Activated T-cell treated with anti-CD3 and anti-CD28 coated beads for 48 hours (primary cell): ENCODE measurements around the gene C15orf39.

ENCODE experiments used
- DNase-seq: peaks from one replicate; pipeline ENCODE4 v3.0.0-alpha.2; 2020; ENCODE audit warnings: low read depth

The C15orf39 gene

DNA sequence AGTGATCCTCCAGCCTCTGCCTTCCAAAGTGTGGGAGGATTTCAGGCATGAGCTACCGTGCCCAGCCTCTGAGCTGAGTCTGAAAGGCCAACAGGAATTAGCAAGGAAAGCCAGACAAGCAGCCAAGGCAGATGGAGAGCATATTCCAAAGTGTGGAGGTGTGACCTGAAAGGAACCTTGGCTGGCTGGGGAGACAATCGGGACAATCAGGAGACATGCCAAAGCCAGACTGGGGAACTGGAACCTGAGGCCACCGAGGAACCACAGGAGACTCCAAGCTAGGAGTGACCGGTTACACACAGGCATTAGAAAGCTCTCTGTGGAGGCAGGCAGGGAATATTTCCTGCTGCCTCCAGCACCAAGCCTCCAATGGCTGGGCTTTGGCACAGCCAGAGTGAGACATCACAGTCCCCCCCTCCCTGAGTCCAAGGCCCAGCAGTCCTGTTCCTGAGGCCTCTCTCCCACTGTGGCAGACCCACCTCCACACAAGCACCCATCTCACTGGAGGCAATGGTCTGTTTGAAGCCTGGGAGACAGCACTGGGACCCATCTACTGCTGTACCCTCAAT is 4.5 kb upstream of the C15orf39 start:
- DNase-seq: no peak

DNA sequence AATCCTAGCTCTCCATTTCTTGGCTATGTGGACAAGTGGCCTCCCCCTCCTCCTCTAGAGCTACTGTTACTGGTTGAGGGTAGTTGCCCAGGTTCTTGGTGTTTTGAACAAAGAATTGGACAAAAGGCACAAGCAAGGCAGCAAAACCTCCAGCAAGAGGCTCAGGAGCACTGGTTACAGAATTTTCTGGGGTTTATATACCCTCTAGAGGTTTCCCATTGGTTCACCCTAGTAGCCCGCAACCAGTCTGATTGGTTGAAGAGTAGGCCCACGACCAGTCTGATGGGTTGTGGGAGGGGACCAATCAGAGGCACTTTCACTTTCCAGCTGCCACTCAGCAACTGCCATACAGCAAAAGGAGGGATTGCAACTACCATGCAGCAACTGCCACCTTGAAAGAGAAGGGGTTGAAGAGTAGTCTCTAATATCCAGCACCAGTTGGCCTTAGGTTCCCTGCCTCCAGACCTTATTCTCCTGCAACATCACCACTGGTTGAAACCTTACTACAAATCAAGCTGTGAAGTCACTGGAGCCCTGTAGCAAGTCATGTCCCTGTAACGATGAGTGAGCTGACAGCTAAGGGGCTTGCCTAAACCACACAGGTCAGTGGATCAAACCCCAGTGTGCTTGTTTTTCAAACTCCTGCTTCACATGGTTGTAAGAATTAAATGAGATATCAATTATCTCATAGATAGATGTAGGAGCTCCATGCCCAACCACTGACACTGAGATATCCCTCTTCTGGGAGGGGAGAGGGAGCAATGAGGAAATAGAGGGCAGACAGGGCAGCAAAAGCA is 2.9 kb upstream of the C15orf39 start:
- DNase-seq: no peak

DNA sequence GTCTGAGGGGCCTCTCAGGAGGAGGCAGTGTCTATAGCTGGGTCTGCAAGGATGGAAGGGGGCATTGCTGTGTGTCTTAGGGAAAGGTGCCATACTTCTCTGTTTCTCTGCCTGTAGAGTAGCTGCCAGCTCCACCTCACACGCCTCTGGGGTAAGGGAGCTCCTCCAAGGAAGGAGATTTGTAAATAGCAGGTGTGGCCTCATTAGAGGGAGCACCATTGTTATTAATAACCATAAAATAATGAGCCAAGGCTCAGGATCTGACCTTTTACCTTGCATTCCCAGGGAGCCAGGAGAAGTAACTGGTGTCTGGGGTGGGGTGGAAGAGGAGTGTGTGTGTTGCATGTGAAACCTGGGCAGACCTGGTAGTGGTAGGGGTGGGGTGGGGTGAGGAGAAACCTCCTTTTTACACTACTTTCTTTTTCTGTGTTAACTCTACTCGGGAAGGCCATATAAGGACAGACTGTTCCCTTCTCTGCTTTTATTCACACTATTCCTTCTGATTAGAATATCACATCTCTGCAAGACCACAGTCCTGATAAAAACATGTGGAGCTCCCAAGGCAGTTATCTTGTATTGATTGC is 2.2 kb upstream of the C15orf39 start:
- DNase-seq: no peak

DNA sequence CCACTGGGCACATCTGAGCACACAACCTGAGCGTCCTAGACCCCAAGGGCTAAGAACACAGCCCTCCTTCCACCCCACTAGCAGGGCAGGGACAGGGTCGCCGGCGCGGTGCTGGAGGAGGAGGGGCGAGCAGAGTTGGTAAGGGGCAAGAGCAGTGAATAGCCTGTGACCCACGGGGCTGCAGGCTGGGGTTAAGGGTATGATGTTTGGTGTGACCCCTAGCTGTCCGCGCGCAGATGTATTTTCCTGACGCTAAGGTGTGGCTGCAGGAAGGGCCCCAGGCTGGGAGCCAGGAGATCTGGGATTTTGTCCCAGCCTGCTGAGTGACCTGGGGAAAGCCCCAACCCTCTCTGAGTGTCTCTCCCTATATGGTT is 1.3 kb upstream of the C15orf39 start:
- no peak for DNase-seq

GRCh38 chr15:75200765-75201615 is 692 bp upstream of the C15orf39 start:
- DNase-seq: no peak

- peak; percentile 84 for DNase-seq
These were observed 752 bp downstream of the C15orf39 start for GRCh38 chr15:75202251-75203016.

DNA sequence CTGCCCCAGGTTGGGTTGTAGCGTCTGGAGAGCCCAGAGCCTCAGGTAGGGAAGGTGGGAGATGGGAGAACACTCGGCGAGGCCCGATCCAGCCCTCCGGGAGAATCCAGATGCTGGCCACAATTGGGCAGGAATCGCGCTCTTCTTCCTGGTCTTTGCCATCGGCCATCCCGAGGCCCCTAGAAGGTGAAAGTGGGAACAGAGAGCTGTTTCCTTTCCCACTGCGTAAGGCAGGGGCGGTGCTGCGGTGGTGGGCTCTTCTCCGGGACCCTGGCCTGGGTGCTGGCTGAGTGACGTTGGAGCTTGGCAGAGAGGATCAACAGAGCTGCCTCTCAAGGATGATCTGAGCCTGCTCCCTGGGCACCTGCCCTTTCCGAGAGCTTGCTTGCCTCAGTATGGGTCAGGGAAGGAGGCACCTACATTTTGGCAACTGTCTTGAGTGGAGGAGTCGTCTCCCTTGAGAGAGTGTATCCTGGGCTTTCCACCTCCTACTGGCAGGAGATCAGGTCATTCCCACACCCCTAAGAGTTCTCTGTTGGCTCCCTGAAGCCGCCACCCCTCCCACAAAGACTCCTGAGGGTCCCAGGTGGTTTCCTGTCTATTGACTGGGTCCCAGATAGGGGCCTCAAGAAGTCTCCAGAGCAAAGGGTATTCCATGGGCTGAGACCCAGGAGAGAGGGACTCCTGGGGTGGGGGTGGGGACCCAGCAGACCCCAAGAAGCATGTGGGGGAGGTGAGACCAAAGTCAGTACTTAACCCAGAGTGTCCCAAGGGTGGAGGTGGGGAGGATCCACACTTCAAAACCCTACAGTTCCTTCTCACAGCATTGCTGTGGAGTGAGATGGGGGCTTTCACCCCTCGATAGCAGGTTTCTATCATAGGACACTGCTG is 1.6 kb downstream of the C15orf39 start:
- no peak for DNase-seq

DNA sequence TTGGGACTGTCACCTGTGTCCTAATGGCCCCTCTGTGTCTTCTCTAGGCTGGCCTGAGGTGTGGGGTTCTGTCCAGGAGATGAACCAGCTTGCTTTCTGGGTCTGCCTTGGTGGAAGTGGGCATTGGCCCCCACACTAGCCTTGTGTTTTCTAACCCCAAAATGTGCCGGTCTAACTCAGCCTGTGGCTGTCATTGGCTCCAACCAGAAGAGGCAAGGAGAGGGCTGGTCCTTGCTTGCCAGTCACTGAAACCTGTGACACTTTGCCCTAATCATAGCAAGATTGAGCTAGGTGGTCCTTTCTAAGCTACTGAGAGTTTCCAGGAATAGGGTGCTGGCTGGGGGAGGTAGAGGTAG is 2.2 kb downstream of the C15orf39 start:
- no peak for DNase-seq

GRCh38 chr15:75204340-75205063 is 2.8 kb downstream of the C15orf39 start:
- DNase-seq: peak; percentile 85

GRCh38 chr15:75205064-75205395 is 3.3 kb downstream of the C15orf39 start:
- DNase-seq: no peak

DNA sequence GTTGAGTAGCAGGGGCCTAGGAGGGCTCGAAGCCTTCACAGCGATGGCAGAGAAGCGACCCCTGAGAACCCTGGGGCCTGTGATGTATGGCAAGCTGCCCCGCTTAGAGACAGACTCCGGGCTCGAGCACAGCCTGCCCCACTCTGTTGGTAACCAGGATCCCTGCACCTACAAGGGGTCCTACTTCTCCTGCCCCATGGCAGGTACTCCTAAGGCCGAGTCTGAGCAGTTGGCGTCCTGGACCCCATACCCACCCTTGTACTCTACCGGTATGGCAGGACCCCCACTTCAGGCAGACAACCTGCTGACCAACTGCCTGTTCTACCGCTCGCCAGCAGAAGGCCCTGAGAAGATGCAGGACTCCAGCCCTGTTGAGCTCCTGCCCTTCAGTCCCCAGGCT is 4.3 kb downstream of the C15orf39 start:
- DNase-seq: no peak

DNA sequence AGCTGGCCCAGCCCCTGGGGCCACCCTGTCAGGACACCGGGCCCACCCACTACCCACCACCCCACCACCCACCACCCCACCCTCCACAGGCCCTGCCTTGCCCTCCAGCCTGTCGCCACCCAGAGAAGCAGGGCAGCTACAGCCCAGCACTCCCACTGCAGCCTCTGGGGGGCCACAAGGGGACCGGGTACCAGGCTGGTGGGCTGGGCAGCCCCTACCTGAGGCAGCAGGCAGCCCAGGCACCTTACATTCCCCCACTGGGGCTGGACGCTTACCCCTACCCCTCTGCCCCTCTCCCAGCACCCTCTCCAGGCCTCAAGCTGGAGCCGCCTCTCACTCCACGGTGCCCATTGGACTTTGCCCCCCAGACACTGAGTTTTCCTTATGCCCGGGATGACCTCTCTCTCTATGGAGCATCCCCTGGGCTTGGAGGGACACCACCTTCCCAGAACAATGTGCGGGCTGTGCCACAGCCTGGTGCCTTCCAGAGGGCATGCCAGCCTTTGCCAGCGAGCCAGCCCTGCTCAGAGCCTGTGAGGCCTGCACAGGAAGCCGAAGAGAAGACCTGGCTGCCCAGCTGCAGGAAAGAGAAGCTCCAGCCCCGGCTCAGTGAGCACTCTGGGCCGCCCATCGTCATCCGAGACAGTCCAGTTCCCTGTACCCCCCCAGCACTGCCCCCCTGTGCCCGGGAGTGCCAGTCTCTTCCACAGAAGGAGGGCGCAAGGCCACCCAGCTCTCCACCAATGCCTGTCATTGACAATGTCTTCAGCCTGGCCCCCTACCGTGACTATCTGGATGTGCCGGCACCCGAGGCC is 5.3 kb downstream of the C15orf39 start:
- DNase-seq: no peak

DNA sequence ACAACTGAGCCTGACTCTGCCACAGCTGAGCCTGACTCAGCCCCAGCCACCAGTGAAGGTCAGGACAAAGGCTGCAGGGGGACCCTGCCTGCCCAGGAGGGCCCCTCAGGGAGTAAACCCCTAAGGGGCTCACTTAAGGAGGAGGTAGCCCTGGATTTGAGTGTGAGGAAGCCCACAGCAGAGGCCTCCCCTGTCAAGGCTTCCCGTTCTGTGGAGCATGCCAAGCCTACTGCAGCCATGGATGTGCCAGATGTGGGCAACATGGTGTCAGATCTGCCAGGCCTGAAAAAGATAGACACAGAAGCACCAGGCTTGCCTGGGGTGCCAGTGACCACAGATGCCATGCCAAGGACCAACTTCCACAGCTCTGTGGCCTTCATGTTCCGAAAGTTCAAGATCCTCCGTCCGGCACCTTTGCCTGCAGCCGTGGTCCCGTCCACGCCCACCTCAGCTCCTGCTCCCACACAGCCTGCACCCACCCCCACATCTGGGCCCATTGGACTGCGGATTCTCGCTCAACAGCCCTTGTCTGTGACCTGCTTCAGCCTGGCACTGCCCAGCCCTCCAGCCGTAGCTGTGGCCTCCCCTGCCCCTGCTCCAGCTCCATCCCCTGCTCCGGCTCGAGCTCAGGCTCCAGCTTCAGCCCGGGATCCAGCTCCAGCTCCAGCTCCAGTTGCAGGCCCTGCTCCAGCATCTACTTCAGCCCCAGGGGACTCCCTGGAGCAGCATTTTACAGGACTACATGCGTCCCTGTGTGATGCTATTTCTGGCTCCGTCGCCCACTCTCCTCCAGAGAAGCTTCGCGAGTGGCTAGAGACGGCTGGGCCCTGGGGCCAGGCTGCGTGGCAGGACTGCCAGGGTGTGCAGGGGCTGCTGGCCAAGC is 6.2 kb downstream of the C15orf39 start:
- no peak for DNase-seq

GRCh38 chr15:75208501-75209288 is 7.0 kb downstream of the C15orf39 start:
- DNase-seq: no peak

- no peak for DNase-seq
These were observed 7.6 kb downstream of the C15orf39 start for GRCh38 chr15:75209289-75209676.

DNA sequence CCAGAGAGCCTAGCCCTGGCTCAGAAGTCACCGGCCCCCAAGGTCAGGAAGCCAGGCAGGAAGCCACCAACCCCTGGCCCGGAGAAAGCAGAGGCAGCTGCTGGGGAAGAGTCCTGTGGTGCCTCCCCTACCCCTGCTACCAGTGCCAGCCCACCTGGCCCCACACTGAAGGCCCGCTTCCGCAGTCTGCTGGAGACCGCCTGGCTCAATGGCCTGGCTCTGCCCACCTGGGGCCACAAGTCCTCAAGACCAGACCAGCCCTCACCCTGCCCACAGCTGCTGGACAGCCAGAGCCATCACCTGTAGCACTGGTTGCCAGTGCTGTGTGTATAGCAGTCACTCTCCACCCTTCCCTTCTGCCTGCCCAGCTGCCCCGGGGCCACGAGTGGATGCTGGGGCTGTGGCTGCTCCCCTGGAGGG is 9.1 kb downstream of the C15orf39 start:
- DNase-seq: no peak

GRCh38 chr15:75211436-75212199 is 9.9 kb downstream of the C15orf39 start:
- no peak for DNase-seq
